Measurements from ENCODE around the gene GGT6. TPM values are rescaled to one million over a fixed set of nuclear protein-coding genes. Genes with fewer than 3 reads are reported as not detected.

GGT6 gene
- total RNA-seq, 4 donors from 2014 or later: 0.21 to 4.4 (median 0.29) TPM; not detected in 1

DNA sequence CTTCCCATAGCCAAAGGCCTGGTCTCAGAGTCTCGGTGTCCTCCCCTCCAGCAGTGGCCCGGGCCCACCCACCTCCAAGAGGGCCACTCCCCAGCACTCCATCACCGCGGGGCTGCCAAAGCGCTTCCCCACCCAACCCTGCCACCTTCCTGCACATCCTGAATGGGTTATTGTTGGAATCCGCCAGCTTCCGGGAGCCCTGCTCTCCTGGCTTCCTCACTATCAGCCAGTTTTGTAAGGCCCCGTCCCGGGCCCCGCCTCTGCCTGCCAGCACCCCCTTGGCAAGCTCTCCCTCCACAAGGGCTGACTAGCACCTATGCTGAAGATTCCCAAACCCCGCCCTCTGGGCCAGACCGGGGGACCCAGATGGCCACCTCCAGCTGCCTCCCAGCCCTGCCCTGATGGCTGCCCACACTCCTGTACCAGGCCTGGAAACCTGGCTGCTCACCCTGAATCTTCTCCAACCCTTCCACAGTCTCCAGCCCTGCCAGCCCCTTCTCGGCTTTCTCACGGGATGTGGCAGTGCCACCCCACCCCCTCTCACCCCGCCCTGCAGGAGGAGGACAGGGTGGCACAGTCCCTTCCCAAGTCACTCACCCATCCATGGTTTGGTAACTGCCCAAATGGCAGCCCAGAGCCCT is 19.6 kb downstream of the GGT6 start:
- H3K27me3 ChIP-seq: no peaks in the 10 kb centered on the region
- H3K4me1 ChIP-seq: peaks cover 0 to 10% of the 10 kb centered on the region in 2 donors
- DNase-seq: peak in 1 of 2 donors; percentile 63
- TF ChIP-seq POLR2A (IDR thresholded peaks at IDR 0.05): no peak
- TF ChIP-seq, protein P1, sequence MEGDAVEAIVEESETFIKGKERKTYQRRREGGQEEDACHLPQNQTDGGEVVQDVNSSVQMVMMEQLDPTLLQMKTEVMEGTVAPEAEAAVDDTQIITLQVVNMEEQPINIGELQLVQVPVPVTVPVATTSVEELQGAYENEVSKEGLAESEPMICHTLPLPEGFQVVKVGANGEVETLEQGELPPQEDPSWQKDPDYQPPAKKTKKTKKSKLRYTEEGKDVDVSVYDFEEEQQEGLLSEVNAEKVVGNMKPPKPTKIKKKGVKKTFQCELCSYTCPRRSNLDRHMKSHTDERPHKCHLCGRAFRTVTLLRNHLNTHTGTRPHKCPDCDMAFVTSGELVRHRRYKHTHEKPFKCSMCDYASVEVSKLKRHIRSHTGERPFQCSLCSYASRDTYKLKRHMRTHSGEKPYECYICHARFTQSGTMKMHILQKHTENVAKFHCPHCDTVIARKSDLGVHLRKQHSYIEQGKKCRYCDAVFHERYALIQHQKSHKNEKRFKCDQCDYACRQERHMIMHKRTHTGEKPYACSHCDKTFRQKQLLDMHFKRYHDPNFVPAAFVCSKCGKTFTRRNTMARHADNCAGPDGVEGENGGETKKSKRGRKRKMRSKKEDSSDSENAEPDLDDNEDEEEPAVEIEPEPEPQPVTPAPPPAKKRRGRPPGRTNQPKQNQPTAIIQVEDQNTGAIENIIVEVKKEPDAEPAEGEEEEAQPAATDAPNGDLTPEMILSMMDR (IDR thresholded peaks at IDR 0.05): no peak
- no peaks in the 10 kb centered on the region for H3K9me3 ChIP-seq
- H3K4me3 ChIP-seq: no peak overlapping the region
- H3K27ac ChIP-seq: peak overlapping the region in 1 of 2 donors; percentile 33
- no peaks in the 10 kb centered on the region for H3K36me3 ChIP-seq
- intact Hi-C loops (cut with DNase I; ENCODE audit: low total_unique reads): no loop called here

DNA sequence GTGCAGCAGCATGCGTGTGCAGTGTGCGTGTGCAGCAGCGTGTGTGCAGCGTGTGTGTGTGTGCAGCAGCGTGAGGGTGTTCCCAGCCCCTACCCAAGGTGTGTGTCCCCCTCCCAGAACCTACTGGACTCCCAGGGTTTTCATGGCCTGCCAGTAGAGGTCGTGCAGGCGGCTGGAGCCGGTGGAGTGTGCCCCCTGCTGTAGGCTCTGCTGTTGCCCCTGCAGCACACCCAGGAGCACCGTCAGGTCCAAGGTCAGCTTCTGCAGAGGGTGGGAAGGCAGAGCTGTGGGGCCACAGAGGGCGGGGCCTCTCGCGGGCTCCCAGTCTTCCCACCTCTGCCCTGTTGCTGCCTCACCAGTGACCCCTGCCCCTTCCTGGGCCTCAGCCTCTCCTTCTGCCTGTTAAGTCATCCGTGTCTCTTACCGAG is 20.1 kb downstream of the GGT6 start:
- TF ChIP-seq, protein P1 (IDR thresholded peaks at IDR 0.05): no peak
- TF ChIP-seq POLR2A (IDR thresholded peaks at IDR 0.05): no peak
- Histone ChIP-seq H3K4me1 (peaks cover 0 to 13% of the 10 kb centered on the region in 2 donors), H3K27me3 (no peaks in the 10 kb centered on the region), H3K9me3 (no peaks in the 10 kb centered on the region), H3K4me3 (no peak overlapping the region), H3K27ac (no peak overlapping the region), H3K36me3 (no peaks in the 10 kb centered on the region)
- DNase-seq: no peak
- intact Hi-C loops (cut with DNase I; ENCODE audit: low total_unique reads): no loop called here

DNA sequence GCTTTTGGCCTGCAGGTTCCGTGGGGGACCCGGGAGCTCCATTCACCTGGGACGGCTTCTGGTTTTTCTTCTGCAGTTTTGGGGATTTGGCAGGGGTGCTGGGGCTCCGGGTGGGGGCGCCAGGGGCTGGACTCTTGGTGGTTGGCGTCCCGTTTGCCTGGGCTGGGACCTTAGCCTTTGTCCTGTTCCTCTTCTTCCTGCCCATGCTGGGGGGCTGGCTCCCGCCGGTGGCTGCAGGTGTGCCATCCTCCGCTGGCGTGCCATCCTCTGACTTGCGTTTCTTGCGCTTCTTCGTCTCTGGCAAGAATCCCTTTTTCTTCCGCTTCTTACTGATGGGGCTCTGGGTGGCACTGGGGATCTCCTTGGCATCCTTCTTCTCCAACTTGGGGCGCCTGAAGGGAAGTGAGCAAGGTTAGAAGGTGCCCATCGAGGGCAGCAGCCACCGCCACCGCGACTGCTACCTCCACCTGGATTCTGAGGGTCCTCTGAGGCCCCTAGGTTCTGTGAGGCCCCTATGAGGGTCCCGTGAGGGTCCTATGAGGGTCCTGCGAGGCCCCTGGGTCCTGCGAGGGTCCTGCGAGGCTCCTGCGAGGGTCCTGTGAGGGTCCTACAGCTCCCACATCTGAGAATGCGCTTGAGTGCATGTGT is 20.7 kb downstream of the GGT6 start:
- no peaks in the 10 kb centered on the region for H3K36me3 ChIP-seq
- TF ChIP-seq, protein P1 (IDR thresholded peaks at IDR 0.05): no peak
- no peak for TF ChIP-seq POLR2A (IDR thresholded peaks at IDR 0.05)
- intact Hi-C loops (cut with DNase I; ENCODE audit: low total_unique reads): no loop called here

DNA sequence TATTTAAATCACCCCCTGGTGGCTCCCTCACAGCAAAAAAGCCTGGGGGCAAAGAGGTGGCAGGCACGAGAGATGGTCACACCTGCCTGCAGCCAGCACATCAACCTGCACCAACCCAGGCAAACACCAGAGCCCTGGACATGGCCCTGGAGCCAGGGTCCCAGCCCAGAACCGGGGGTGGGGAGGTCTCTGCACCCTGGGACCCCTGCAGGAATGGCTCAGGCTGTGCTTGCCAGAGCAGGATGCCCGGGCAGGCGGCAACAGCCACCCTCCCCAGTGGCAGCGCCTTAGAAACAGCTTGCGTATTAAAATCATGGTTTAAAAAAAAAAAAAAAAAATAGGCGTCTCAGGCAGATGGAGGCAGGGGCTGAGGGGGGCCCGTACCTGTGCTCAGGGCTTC is 21.4 kb downstream of the GGT6 start:
- no peaks in the 10 kb centered on the region for H3K9me3 ChIP-seq
- no peak overlapping the region for H3K27ac ChIP-seq
- no peak overlapping the region for H3K4me3 ChIP-seq
- no peak for TF ChIP-seq POLR2A (IDR thresholded peaks at IDR 0.05)
- TF ChIP-seq, protein P1 (IDR thresholded peaks at IDR 0.05): no peak
- no peaks in the 10 kb centered on the region for H3K36me3 ChIP-seq
- H3K27me3 ChIP-seq: no peaks in the 10 kb centered on the region
- no peak for DNase-seq
- intact Hi-C loops (cut with DNase I; ENCODE audit: low total_unique reads): no loop called here
- peaks cover 0 to 13% of the 10 kb centered on the region in 2 donors for H3K4me1 ChIP-seq

More for the DNA sequence above, 20.7 kb downstream of the GGT6 start:
- no peaks in the 10 kb centered on the region for H3K9me3 ChIP-seq
- H3K4me3 ChIP-seq: no peak overlapping the region
- DNase-seq: no peak
- H3K4me1 ChIP-seq: peaks cover 0 to 13% of the 10 kb centered on the region in 2 donors
- no peaks in the 10 kb centered on the region for H3K27me3 ChIP-seq
- no peak overlapping the region for H3K27ac ChIP-seq
